GM06990 (cell line): ENCODE results near the gene CLASRP.

Experiments used
- DNase-seq: peaks from one replicate; pipeline ENCODE4 v3.0.0-alpha.2; 2011; ENCODE audit not compliant: insufficient read length; ENCODE audit errors: extremely low read depth
- H3K27me3 ChIP-seq: replicated peaks from 2 replicates; pipeline ENCODE4 v1.6.0; 2011; ENCODE audit warnings: low read length; ENCODE audit not compliant: control insufficient read depth, insufficient read depth
- H3K36me3 ChIP-seq: 2 replicates; pipeline ENCODE4 v1.5.1; 2011; ENCODE audit warnings: low read length; ENCODE audit not compliant: control insufficient read depth, insufficient read depth
- H3K4me3 ChIP-seq: replicated peaks from 2 replicates; pipeline ENCODE4 v1.5.1; 2011; ENCODE audit warnings: low read depth, mild to moderate bottlenecking, control low read depth, low read length
- TF ChIP-seq, protein P1 (sequence below): IDR thresholded peaks from 2 replicates; pipeline ENCODE4 v1.5.1; 2011; ENCODE audit warnings: low read length, control low read depth, mild to moderate bottlenecking, inconsistent platforms; ENCODE audit not compliant: insufficient read depth, poor library complexity, severe bottlenecking

CLASRP gene, protein sequence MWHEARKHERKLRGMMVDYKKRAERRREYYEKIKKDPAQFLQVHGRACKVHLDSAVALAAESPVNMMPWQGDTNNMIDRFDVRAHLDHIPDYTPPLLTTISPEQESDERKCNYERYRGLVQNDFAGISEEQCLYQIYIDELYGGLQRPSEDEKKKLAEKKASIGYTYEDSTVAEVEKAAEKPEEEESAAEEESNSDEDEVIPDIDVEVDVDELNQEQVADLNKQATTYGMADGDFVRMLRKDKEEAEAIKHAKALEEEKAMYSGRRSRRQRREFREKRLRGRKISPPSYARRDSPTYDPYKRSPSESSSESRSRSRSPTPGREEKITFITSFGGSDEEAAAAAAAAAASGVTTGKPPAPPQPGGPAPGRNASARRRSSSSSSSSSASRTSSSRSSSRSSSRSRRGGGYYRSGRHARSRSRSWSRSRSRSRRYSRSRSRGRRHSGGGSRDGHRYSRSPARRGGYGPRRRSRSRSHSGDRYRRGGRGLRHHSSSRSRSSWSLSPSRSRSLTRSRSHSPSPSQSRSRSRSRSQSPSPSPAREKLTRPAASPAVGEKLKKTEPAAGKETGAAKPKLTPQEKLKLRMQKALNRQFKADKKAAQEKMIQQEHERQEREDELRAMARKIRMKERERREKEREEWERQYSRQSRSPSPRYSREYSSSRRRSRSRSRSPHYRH

GRCh38 chr19:45038931-45039893 lies at the start of gene CLASRP:
Gene CLASRP (plus strand): TSS chr19:45039045. CDS start chr19:45040213, 1,168 bp downstream.
- TF ChIP-seq, protein P1, sequence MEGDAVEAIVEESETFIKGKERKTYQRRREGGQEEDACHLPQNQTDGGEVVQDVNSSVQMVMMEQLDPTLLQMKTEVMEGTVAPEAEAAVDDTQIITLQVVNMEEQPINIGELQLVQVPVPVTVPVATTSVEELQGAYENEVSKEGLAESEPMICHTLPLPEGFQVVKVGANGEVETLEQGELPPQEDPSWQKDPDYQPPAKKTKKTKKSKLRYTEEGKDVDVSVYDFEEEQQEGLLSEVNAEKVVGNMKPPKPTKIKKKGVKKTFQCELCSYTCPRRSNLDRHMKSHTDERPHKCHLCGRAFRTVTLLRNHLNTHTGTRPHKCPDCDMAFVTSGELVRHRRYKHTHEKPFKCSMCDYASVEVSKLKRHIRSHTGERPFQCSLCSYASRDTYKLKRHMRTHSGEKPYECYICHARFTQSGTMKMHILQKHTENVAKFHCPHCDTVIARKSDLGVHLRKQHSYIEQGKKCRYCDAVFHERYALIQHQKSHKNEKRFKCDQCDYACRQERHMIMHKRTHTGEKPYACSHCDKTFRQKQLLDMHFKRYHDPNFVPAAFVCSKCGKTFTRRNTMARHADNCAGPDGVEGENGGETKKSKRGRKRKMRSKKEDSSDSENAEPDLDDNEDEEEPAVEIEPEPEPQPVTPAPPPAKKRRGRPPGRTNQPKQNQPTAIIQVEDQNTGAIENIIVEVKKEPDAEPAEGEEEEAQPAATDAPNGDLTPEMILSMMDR = no peak
- DNase-seq = peak; percentile 91
- Histone ChIP-seq H3K36me3 (peaks cover 25% of the 10 kb centered on the region), H3K27me3 (no peaks in the 10 kb centered on the region), H3K4me3 (peak within 1 kb of the TSS; percentile 98)

GRCh38 chr19:44990459-44990858 lies 48.4 kb upstream of the CLASRP start:
- no peak for DNase-seq
- Histone ChIP-seq H3K36me3 (peaks cover 40% of the 10 kb centered on the region), H3K27me3 (no peaks in the 10 kb centered on the region), H3K4me3 (no peak overlapping the region)
- TF ChIP-seq, protein P1 = no peak

- Histone ChIP-seq H3K27me3 (no peaks in the 10 kb centered on the region), H3K36me3 (peaks cover 35% of the 10 kb centered on the region), H3K4me3 (no peak overlapping the region)
- TF ChIP-seq, protein P1 = no peak
- DNase-seq = no peak
Measured at GRCh38 chr19:44990966-44991365, 47.9 kb upstream of the CLASRP start.

DNA sequence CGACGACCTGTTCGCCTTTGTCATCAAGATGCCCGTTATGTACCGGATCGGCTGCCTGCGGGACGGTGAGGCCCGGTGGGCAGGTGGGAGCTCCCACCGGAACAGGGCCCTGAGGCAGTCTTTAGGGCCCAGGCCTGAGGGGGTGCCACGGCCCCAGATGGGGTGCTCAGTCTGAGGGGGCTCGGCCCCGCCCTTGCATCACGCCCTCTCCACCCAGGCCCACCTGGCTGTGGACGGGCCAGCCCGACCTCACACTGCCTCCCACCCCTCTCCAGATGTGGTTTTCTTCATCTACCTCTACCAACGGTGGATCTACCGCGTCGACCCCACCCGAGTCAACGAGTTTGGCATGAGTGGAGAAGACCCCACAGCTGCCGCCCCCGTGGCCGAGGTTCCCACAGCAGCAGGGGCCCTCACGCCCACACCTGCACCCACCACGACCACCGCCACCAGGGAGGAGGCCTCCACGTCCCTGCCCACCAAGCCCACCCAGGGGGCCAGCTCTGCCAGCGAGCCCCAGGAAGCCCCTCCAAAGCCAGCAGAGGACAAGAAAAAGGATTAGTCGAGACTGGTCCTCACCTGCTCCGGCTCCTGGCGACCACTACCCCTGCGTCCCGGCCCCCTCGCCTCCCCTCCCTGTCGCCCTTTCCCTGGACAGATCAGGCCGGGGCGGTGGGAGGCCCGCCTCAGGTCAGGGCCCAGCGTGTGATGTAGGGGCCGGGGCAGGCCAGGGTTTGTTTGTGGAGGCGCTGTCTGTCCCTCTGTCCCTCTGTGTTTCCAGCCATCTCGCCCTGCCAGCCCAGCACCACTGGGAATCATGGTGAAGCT lies 46.3 kb upstream of the CLASRP start:
- Histone ChIP-seq H3K4me3 (no peak overlapping the region), H3K27me3 (no peaks in the 10 kb centered on the region), H3K36me3 (peaks cover 31% of the 10 kb centered on the region)
- no peak for DNase-seq
- TF ChIP-seq, protein P1 = no peak

- Histone ChIP-seq H3K4me3 (no peak overlapping the region), H3K27me3 (no peaks in the 10 kb centered on the region), H3K36me3 (peaks cover 25% of the 10 kb centered on the region)
- TF ChIP-seq, protein P1 = no peak
- no peak for DNase-seq
Measured at GRCh38 chr19:44993526-44993925, 45.3 kb upstream of the CLASRP start.
